Esophagus mucosa (tissue), 1 donor: Measurements from ENCODE around the gene RINL. TPM values are rescaled to one million over a fixed set of nuclear protein-coding genes. Genes with fewer than 3 reads are reported as not detected.
"Not testable (repeated sequence)": the region's sequence is repeated elsewhere in the genome, so short reads cannot be mapped to it uniquely, and the experiment has no call there.

ENCODE experiments used
- ATAC-seq: fragments of 200-7000 bp; cut with Tn5 transposase; one replicate; pipeline ENCODE4 v1.9.1; 2020
- total RNA-seq: library from RNA; stranded (reverse); gene quantifications from one replicate; pipeline ENCODE4 v1.2.4, GENCODE V29; 2023
- donor health status: DM: yes; HTN: yes; CAD: no.

RINL gene
- total RNA-seq, 1 donor from 2014 or later: 7.6 TPM

DNA sequence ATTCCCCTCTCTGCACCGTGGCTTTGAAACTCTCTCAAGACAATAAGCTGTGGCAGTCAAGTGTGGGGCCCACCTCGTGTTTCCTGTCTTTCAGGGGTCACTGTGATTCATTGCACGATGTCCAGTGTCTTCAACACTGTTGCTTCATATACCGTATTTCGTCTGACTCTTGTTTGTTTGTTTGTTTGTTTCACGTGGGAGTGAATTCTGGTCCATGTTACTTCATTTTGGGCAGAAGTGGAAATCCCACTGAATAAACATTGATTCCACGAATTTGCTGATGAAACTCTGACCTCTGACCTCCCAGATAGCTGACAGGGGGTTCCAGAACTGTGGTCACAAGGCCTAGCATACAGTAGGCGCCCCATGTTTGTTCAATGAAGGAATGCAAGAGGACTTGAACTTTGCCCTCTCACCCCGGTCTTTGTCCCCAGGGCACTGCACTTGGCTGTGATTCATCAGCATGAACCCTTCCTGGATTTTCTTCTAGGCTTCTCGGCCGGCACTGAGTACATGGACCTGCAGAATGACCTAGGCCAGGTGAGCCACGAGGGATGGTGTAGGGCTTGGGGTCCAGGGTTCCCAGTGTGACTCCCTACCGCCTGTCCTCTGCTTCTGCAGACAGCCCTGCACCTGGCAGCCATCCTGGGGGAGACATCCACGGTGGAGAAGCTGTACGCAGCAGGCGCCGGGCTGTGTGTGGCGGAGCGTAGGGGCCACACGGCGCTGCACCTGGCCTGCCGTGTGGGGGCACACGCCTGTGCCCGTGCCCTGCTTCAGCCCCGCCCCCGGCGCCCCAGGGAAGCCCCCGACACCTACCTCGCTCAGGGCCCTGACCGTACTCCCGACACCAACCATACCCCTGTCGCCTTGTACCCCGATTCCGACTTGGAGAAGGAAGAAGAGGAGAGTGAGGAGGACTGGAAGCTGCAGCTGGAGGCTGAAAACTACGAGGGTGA lies 26.8 kb upstream of the RINL start:
- ATAC-seq: peak; percentile 9

DNA sequence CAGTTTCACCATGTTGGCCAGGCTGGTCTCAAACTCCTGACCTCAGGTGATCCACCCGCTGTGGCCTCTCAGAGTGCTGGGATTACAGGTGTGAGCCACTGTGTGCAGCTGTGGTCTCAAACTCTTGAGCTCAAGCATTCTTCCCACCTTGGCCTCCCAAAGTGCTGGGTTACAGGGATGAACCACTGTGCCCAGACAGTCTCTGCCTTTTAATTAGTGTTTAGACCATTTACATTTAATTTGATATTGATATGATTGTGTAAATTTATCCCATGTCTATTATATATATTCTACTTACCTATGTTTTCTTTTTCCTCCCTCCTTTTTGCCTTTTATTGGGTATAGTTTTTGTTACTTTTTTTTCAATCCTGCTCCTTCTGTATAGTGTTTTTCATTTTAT lies 23.6 kb upstream of the RINL start:
- no peak for ATAC-seq

DNA sequence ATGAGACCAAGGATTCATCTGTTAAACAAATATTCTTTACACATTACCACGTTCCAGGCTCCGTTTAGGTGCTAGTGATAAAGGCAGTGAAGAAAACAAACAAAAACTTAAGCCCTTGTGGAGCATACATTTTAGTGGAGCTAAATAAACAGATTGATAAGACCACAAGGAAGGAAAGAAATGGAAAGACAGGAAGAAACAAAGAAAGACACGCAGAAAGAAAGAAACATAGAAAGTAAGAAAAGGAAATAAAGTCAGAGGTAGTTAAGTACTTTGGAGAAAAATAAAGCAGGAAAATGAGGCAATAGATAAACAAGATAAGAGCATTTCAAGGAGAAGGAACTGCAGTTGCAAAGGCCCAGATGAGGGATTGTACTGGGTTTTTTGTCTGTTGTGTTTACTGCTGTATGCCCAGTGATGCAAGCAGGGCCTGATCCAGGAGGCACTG lies 22.7 kb upstream of the RINL start:
- no peak for ATAC-seq

DNA sequence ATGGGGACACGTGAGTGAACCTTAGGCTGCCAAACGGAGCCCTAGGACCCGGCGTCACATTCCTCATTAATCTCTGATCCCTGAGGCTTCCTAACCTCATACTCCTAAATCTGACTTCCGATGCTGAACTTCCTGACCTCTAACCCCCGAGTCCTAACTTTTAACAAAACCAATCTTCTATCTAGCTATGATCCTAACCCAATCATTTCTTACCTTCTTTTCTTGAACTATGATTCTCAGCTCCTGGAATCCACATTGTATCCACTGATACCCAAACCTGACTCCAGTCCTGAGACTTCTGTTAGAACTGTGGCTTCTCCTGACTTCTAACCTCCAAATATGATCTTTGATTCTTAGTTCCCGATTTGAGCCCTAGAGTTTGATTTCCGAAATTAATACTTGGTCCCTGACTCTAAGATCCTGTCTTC lies 22.1 kb upstream of the RINL start:
- no peak for ATAC-seq

DNA sequence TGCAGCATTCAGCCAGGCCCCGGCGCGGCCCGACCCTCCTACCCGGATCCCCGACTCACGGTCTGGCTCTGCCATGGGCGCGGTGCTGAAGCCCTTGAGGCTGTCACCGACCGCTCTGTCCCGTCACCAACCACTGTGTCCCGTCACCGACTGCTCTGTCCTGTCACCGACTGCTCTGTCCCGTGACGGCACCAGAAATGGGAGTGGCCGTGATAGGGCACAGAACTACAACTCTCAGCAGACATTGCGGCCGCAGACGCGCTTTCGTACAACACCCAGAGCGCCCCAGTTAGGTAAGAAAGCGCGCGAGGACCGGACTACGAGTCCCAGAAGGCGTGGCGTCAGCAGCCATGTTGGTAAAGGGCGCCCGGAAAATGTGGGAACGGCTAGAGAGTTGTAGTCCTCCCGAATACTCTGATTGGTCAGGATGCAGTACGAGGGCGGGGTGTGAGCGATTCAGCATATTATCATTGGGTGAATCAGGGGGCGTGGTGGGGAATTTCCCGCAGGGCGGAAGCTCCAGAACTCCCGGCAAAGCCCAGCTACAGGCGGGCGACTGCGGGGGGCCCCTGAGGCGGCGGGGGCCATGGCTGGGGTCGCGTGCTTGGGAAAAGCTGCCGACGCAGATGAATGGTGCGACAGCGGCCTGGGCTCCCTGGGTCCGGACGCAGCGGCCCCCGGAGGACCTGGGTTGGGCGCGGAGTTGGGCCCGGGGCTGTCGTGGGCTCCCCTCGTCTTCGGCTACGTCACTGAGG lies 21.5 kb upstream of the RINL start, which contains the start of the genes NFKBIB and SIRT2:
NFKBIB (plus strand) TSS at position 523 of the 755 bp plus-strand sequence; CDS start at position 587, 64 bp downstream.
SIRT2 (minus strand) TSS at position 172 of the 755 bp plus-strand sequence; CDS start at position 75, 97 bp downstream.
- ATAC-seq: peak; percentile 97

DNA sequence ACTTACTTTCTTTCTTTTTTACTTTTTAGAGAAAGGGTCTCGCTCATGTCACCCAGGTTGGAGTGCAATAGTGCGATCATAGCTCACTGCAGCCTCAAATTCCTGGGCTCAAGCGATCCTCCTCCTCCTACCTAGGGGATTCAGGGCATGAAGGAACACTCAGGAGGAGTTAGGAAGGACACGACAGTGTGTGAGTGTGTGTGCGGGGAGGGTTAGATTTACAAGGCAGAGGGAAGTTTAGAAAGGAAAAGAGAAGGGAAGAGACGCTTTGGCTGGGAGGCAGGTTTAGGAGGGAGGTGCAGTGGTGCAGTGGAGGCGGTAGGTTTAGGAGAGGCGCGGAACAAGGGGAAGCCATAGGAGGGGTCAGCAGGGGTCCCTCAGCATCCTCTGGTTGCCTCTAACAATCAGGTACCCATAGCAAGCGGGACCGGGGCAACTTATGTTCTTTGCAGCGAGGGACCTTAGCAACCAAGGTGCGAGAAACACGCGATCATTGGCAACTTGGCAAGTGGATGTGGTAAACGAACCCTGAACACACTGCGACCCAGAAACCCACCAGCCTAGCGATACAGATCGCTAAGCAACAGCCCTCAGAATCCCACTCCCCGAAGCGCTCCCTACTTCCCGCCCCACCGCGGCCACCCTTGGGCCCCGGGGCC lies 20.8 kb upstream of the RINL start:
- ATAC-seq: peak; percentile 10

DNA sequence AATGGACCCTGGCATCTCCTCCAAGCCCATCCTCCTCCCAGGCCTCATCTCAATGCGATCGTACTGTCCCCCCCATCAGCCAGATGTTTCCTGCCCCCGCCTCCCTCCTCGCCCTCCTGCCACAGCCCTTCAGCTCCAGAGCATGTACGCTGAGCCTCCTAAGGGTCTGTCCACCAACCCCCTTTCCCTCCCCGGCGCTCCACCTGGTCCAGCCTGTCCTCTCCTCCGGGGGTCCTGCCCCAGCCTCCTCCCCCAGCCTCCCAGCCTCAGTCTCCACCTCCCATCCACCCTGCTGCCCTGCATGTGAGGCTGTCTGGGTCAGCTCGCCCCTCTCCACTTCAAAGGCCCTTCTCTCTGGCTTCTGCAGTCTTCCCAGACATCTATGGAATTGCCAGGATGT lies 16.9 kb upstream of the RINL start:
- ATAC-seq: no peak

DNA sequence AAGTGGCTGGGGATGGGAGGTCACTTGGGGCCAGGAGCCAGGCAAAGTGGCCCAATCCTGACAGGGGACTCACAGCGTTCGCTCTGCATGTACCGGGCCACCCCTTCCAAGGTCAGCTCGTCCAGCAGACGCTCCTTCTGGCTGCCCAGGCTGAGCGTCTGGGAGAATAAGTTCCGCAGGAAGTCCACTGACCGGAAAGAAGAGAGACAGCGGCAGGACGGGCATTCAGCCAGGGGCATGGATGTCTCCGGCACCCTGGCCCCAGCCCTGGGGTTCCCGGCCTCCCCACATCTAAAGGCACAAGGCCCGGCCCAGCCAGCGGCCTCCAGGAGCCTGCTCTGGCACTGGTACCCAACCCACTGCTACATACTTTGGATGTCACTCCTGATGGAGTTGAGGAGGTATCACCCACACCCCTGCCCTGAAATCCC lies 15.3 kb upstream of the RINL start:
- ATAC-seq: no peak

DNA sequence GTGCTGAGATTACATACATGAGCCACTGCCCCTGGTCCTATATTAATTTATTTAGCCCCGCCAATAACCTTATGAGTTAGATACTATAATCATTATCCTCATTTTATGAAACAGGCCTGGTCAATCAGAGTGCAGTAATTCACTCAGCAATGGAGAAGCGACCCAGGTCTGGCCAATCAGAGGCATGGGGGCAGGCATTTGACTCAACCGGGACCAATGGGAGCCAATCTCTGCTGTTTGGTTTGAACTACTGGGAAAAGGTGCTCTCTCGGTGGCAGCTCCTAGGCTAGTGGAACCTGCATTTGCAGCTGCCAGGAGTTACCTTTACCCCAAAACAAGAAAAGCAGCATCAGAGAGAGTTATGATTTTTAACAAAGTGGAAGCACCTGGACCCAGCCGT lies 14.8 kb upstream of the RINL start:
- no peak for ATAC-seq

DNA sequence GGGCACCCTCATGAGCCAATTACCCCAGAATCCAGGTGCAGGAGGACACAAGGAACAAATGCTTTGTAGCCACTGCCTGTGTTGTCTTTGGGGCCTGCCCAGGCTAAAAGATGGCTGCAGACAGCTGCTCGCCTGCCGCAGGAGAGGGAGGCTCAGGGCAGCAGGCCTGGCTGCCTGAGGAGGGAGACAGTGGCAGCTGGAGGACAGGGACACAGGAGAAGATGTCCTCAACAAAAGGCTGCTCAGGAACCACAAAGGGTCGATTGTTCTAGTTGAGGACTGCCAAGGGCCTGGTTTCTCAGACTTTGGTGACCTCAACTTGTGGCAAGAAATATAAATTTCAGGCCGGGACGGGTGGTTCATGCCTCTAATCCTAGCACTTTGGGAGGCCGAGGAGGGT lies 13.7 kb upstream of the RINL start:
- ATAC-seq: no peak

DNA sequence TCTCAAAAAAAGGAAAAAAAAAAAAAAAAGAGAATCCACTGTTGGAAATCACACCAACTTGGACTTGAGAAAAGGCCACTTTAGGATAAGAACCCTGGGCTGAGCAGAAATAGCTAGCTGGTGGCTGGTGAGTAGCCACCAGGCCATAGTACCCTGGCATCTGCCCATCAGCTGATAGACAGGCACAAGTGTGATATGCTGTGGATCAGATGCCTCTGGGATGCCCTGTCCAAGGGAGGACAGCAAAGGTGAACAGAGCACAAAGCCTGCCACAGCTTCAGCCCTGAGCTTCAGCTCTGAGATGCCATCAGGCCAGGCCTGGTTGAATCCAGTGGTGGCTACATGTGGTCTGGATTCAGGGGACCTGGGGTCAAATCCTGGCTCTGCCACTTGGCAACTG lies 12.6 kb upstream of the RINL start:
- ATAC-seq: no peak

DNA sequence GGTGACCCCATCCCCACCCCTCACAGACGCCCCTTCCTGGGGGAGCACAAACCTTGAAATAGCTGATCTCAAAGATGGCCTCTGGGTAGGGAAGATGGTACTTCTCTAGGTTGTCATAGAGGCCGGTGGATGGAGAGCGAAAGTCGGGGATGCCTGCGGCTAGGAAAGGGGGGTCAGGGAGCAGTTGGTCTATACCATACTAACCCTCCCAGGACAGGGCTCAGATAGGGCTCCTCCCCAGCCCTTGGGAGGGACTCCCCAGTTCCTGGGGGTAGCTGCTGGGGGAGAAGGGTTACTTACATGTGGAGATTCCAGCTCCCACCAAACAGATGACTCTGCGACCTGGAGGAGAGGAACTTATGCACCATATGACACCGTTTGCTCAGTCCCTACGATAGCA lies 11.7 kb upstream of the RINL start:
- no peak for ATAC-seq

DNA sequence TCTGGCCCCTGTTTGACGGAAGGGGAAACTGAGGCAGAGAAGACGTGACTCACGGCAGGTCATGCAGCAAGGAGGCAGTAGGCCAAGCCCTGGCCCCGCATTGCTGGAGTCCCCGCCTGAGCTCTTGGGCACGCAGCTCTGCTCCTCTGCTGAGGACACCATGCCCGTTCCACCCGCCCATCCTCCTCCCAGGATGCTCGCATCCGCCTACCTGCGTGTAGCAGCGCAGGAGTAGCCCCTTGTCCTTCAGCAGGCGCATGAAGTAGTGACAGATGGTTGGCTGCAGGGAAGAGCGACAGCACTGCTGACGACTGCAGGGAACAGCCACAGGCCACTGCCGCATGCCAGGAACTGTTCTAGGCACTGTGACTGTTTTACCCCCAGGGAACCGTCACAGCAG lies 10.8 kb upstream of the RINL start:
- no peak for ATAC-seq

DNA sequence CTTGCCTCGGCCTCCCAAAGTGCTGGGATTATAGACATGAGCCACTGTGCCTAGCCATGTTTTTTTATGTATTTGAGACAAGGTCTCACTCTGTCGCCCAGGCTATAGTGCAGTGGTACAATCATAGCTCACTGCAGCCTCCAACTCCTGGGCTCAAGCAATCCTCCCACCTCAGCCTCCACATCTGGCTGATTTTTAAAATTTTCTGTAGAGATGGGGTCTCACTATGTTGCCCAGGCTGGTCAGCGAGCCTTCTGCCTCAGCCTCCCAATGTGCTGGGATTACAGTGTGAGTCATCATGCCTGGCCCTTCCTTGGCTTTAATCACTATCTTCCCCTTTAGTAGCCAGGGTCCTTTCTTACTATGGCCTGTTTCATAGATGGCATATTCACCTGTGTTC lies 6.6 kb upstream of the RINL start:
- ATAC-seq: not testable (repeated sequence)

DNA sequence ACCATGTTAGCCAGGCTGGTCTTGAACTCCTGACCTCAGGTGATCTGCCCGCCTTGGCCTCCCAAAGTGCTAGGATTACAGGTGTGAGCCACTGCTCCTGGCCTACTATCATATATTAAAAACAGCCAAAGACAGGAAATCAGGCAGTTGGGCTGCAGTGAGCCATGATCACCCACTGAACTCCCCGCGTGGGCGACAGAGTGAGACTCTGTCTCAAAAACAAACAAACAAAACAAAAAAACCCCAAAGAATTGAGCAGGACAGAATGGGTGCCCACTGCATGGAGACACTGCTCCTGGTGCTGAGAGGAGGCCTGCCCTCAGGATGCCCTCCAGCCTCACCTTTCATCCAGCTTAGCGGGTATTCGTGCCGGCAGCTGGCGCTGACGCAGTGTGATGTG lies 5.2 kb upstream of the RINL start:
- no peak for ATAC-seq

DNA sequence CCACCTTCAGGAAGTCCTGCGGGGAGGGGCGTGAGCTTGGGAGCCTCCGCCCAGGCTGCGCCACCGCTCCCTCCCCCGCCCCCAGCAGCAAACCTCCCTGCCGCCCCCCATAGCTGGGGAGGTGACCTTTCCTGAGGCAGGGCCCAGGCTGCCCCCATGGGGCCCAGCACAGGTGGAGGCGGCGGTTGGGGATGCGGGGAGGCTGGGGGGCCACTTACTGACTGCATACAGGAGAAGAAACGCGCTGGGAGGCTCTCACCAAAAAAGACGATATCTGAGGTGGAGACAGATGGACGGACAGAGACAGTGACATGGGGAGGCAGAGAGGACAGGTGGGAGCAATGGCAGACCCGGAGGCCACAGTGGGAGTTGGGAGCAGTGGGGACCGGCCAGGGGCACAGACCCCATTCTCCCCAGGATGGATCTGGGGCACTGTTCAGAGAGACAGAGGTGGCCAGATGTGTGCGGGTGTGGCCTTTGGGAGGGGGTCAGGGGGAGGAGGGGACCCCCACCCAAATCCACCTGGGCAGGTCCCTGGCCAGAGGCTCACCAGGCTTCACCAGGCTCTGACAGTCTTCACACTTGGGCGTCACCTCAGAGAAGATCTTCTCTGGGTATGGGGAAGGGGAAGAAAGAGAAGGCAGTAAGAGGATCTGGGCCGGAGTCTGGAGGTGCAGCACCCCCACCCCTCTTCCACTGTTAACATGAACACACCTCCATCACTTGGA lies 3.0 kb upstream of the RINL start:
- ATAC-seq: no peak

DNA sequence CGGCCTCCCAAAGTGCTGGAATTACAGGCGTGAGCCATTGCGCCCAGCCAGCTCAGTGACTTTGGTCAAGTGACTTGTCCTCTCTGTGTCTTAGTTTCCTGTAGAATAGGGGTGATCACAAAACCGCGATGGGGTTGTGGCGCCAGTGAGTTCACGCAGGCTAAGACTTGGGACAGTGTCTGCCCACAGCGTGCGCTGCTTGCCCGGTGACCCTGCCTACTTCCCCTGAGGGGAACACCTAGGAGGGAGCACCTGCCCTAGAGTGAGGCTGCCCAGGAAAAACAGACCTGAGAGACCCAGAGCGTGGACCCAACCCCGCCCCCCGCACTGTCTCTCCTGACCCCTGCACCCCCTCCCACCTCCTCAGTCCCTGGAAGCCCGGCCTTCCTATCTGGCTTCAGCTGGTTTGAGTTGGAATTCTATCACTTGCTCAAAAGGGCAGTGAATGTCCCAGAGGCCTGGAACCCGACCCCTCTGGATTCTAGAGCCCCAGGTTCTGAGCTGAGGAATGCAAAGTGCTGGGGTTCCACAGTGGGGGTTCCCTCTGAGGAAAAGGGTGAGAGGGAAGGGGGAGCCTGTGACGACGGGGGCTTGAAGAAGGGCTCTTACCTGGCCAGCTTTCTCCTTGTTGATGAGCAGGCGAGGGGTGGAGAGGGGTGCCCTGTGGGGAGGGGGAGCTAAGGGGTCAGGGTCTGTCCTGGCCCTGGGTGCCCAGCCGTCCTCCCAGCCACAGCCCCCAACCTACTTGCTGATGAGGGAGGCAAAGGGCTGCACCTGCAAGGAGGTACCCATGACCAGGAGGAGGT lies 2.2 kb upstream of the RINL start:
- no peak for ATAC-seq

DNA sequence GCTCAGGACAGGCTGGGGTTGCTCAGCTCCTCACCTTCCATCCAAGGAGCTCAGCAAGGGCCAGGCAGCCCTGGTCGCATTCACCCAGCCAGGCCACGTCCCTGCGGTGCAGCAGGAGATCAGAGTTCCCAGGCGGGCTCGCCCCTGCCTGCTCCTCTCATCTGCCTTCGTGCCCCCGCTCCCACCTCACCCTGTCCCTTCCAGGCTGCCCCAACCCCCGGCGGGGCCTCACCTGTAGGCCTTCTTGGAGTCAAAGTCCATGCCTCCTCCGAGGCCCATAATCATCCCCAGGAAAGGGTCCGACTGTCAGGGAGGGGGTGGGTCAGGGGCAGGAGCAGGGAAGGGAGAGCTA lies 1.3 kb upstream of the RINL start:
- peak; percentile 3 for ATAC-seq

DNA sequence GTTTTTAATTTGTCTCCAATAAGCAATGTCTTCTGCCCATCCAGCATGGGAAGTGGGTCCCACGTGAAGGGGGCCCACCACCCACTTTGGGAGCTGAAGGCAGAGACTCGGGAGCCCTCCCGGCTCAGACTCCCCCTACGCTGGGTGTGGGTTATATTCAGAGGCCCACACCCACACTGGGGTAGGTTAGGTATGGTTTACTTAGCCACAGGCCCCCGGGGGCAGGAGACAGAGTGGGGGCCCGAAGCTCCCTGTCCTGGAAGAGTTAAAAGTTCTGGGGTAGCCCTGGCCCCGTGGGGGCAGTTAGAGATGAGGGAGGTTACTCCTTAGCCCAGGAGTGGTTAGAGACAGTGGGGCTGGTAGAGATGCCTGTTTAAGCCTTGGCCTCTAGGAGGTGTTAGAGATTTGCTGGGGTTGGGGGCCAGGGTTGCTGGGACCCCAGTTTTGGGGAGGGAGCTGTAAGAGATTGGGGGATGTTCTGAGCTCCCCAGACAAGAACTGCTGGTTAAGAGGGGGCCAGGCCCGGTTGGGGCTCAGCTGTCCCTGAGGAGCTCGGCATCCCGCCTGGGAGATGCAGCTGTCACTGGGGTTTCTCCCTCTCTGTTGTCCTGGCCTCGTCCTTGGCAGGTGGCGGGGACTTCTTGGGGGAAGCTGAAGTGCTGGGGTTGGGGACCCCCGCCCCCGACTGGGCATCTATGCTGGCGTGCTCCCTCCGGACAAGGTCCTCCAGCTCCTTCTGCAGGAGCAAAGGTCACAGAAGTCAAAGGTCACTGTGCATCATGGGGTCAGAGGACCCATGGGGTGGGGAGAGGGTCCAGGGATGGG lies 712 bp upstream of the RINL start:
- peak; percentile 3 for ATAC-seq

DNA sequence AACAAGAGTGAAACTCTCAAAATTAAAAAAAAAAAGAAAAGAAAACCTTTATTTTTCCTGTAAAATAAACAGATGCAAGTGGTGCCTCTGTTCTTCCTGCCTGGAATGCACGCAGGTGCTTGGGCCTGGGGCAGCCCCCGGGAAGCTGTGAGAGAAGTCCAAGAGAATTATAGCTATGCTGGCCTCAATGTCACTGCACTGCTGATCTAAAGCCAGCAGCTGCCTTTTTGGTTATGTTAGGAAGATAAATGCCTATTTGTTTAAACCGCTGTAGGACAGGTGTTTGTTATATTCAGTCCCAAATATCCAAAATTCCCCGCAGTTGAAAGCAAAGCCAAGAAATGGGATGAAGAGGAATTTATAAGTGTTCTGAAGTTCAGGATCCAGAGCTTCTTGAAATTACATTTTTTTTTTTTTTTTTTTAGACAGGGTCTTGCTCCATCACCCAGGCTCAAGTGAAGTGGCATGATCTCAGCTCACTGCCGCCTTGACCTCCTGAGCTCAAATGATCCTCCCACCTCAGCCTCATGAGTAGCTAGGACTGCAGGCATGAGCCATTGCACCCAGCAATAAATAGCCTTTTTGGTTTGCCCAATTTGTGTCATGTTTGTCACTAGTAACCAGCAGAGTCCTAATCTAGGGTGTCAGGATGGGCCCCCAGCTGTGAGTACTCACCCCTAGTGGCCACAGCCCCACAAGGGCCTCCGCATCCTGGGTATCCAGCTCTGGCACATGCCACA lies 2.2 kb downstream of the RINL start:
- no peak for ATAC-seq
